Loucy (cell line): Measurements from ENCODE around the gene CASP5.

Experiments used
- EZH2phosphoT487 ChIP-seq: fragments of 200-600 bp; IDR thresholded peaks from 2 replicates; pipeline ENCODE4 v1.6.1; 2018; ENCODE audit warnings: antibody characterized with exemption, mild to moderate bottlenecking, moderate library complexity, borderline replicate concordance
- TF ChIP-seq, protein P1 (sequence below): fragments of 200-600 bp; sonication (generic); conservative IDR thresholded peaks from 2 replicates; pipeline ENCODE4 v1.5.1; 2014; ENCODE audit warnings: mild to moderate bottlenecking, antibody characterized with exemption, low read length

DNA sequence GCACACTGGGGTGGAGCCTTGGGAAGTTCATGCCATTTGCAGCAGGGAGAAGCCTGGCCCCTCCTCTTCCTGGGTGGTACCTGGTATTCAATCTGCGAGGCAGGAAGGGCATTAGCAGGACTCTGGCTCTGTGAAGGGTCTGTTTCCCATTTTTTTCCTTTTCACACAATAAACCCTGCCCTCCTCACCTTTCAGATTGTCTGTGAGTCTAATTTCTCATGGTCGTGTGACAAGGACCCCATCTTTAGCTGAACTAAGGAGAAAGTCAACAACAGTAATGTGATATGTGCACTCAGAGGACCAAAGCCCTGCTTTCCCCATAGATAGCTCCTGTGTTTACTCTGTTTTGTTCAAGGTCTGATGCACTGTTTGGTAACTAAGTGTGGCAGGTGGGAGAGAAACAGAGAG lies 28.0 kb downstream of the CASP5 start:
- TF ChIP-seq, protein P1, sequence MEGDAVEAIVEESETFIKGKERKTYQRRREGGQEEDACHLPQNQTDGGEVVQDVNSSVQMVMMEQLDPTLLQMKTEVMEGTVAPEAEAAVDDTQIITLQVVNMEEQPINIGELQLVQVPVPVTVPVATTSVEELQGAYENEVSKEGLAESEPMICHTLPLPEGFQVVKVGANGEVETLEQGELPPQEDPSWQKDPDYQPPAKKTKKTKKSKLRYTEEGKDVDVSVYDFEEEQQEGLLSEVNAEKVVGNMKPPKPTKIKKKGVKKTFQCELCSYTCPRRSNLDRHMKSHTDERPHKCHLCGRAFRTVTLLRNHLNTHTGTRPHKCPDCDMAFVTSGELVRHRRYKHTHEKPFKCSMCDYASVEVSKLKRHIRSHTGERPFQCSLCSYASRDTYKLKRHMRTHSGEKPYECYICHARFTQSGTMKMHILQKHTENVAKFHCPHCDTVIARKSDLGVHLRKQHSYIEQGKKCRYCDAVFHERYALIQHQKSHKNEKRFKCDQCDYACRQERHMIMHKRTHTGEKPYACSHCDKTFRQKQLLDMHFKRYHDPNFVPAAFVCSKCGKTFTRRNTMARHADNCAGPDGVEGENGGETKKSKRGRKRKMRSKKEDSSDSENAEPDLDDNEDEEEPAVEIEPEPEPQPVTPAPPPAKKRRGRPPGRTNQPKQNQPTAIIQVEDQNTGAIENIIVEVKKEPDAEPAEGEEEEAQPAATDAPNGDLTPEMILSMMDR, result no peak
- no peak for TF ChIP-seq EZH2phosphoT487
